ENCODE measurements around the gene POLA1.

GRCh38 chrX:24954732-24955131 is 261.0 kb downstream of the POLA1 start:
- TF ChIP-seq CTCF (IDR thresholded peaks at IDR 0.05): no peak
- TF ChIP-seq POLR2A (IDR thresholded peaks at IDR 0.05): no peak

All from thyroid gland (tissue), 4 donors.